ENCODE results near the gene OCLN.
"Not testable (repeated sequence)": the region's sequence is repeated elsewhere in the genome, so short reads cannot be mapped to it uniquely, and the experiment has no call there.

OCLN gene

DNA sequence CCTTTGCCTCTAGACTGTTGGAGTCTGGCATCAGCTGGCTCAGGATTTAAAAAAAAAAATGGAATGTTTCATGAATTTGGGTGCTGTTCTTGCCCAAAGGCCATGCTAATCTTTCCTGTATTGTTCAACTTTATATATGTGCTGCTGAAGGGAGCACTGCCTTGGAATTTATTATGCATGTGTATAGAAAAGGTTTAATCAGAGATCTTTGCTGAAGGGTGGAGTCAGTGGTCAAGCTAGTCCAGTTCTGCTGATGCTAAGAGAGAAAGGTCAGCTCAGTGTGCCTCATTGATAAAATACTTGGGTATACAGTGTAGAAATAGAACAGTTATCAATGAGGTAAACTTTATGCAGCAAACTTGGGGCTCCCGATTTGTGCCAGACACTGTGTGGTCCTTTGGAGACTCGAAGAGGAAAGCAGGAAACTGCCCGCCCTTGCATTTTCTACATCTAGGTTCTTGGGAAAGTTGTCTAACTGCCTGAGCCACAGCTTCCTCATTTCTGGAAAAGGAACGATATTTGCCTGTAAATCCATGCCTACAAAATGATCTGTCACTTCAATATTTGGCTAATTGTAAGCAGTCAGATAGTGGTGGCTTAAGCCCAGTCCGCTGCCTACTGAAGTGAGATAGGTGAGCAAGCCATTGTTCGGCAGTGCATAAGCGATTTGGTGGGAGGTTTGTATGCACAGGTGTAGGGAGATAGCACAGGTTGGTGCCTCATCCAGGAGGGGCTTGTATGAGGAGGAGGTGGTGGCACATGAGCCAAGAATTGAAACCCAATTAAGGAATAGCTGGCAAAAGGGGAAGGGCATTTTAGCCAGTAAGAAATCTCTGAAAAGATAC, 38.2 kb downstream of the OCLN start:
- no peak for DNase-seq

- no peak for DNase-seq
Measured at GRCh38 chr5:69531406-69531801, 38.8 kb downstream of the OCLN start.

DNA sequence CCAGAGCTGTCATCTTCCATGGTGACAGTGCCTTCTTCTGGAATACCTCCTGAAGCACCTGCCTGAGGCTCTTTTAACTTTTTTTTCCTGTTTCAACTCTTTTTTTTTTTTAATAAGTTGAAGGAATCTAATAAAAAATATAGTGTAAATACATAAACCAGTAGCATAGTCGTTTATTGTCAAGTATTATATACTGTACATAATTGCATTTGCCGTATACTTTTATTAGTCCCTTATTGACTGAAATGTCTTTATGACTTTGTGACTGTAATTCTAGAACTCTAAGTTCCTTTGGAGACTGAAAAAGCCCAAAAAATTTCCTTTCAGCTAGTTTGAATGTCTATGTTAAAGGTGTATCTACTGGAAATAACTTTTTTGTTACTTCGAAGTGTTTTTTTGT, 45.3 kb downstream of the OCLN start:
- DNase-seq = not testable (repeated sequence)

- not testable (repeated sequence) for DNase-seq
Measured at GRCh38 chr5:69538735-69539134, 46.1 kb downstream of the OCLN start.

DNA sequence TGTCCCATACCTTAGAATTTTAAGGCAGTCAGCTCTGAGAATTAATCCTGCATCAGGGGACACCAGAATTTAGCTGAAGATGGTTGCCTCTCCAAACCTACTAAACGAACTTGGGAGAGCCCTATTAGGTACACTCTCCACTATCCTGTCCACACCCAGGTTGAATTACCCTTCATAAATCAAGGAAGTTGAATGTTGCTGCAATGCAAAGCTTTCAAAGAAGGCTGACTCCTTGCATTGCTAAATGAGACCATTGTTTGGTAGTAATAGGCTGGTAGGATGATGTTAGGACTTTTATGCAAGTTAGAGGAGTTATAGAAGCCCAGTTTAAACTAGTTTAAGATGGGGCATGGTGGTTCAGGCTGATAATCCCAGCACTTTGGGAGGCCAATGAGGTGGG, 48.8 kb downstream of the OCLN start:
- DNase-seq = not testable (repeated sequence)

- not testable (repeated sequence) for DNase-seq
Measured at GRCh38 chr5:69542838-69543618, 50.4 kb downstream of the OCLN start.

DNA sequence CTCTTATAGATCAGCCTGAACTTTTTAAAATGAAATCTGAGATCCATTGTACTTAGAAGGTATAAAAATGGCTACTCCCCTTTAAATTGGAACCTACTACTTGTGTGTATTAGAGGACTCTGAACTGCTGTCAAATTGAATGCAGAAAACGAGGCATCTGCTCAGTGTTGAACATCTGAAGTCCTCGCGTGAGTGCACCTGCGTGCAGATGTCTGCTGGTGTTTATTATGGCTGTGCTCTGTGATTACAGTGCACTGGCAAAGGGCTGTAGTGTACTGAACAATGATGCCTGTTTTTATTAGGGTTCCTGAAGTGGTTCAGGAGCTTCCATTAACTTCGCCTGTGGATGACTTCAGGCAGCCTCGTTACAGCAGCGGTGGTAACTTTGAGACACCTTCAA, 52.0 kb downstream of the OCLN start:
- not testable (repeated sequence) for DNase-seq

- peak; percentile 82 for DNase-seq
Measured at GRCh38 chr5:69559908-69560330, 67.3 kb downstream of the OCLN start, which contains the start of gene GTF2H2C. GTF2H2C (plus strand) TSS chr5:69560191; CDS start chr5:69565133, 4,942 bp downstream.

- not testable (repeated sequence) for DNase-seq
Measured at GRCh38 chr5:69560587-69561431, 68.2 kb downstream of the OCLN start.

DNA sequence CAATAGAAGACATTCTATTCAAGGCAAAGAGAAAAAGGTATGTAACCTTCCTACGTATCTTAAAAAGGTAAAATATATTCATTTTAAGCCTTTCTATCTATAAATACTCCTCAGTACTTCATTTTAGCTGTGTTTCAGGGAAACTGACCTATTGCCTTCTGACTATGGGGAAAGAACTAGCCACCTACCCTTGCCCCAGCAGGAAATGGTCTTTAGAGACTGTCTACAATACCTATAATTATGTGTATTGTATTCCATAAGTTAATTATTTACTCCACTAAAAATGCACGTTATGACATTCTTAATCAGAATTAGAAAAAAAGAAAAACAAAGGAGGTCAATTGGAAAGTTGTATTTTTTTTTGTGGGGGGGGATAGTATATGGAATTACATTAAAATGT, 73.6 kb downstream of the OCLN start:
- not testable (repeated sequence) for DNase-seq

DNA sequence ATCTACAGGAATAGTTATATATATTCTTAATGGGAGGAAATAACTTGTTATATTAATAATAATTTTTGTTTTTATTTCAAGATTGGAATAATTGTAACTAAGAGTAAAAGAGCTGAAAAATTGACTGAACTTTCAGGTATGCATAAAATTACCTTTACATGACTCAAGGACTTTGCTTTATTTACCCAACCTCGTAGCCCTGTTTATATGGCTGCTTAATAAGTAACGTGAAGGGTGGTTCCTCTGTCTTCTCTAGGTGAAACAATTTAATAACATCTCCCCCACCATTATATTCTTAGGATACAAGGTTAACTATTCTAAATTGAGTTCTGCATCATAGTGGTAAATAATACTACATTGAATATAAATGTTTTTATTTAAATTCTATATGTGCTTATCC, 75.5 kb downstream of the OCLN start:
- not testable (repeated sequence) for DNase-seq

DNA sequence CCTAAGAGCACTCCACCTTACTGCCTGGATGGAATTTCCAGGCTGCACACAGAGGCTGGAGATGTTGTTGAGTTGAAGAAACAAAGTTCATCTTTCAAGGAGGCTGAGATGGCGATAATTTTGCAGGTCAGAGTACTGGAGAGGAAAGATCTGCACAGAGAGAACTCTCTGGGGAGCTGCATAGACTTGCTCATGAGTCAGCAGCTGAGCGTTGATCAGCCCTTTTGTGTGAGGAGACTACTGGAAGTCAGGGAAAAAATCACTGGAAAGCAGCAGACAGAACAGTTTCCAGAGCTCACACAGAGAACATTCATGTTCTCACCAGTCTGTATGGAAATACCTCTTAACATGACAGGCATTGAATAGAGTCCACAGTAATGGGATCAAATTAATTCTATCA, 90.8 kb downstream of the OCLN start:
- DNase-seq = not testable (repeated sequence)

DNA sequence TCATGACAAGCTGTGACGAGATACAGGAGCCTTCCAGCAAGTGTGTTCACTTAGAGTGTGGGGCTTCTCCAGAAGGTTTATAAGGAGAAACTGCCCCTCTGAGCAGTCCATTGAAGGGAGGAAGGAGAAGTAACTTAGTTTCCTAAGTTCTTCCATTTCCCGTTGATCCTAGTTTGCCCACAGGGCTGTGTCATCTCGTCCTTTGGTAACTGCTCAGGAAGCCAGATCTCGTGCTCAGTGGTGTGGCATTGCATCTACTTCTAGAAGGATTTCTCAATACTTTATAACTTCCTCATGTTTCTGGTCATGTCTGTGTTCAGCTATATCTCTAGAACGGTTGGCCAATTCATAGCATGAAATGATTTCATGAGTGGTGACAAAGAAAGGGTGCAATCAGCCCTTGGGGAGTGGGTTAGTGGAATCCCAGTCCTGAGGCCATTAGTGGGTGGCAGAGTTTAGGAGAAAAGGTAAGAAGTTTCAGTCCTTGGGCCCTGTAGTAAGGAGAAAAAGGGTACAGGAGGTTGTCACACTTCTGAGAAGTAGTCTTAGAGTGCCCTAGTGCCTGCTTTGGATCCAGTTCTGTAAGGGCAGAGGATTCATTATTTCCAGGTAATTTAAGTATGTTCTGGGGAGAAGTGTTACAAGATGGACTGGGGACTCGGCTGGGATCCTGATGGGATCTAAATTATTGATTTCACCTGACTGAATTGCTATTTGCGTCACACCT, 103.7 kb downstream of the OCLN start:
- DNase-seq = not testable (repeated sequence)

- DNase-seq = not testable (repeated sequence)
Measured at GRCh38 chr5:69601947-69602346, 109.4 kb downstream of the OCLN start.

- not testable (repeated sequence) for DNase-seq
Measured at GRCh38 chr5:69606839-69607238, 114.2 kb downstream of the OCLN start.
